HG03354 (cell line): ENCODE results near the gene AEBP2.

Experiments
- ATAC-seq: cut with Tn5 transposase; IDR thresholded peaks from one replicate; pipeline ENCODE4 v1.9.1; 2021; ENCODE audit warnings: mild to moderate bottlenecking; ENCODE audit not compliant: unreplicated experiment, poor library complexity, severe bottlenecking

The AEBP2 gene

GRCh38 chr12:19544353-19544752 lies 105.1 kb downstream of the AEBP2 start:
- no peak for ATAC-seq

- ATAC-seq = no peak
These were observed 106.0 kb downstream of the AEBP2 start for GRCh38 chr12:19545301-19545700.

GRCh38 chr12:19546027-19546426 lies 106.7 kb downstream of the AEBP2 start:
- no peak for ATAC-seq

GRCh38 chr12:19546611-19547162 lies 107.4 kb downstream of the AEBP2 start:
- ATAC-seq = no peak

GRCh38 chr12:19547271-19547671 lies 108.0 kb downstream of the AEBP2 start:
- ATAC-seq = no peak

- ATAC-seq = no peak
These were observed 109.5 kb downstream of the AEBP2 start for GRCh38 chr12:19548834-19549233.

GRCh38 chr12:19550626-19551025 lies 111.3 kb downstream of the AEBP2 start:
- ATAC-seq = no peak

- ATAC-seq = peak; percentile 67
These were observed 113.3 kb downstream of the AEBP2 start for GRCh38 chr12:19552441-19553097.

- no peak for ATAC-seq
These were observed 113.9 kb downstream of the AEBP2 start for GRCh38 chr12:19553175-19553574.

GRCh38 chr12:19561411-19561961 lies 122.2 kb downstream of the AEBP2 start:
- ATAC-seq = no peak
